GM18505 (cell line): ENCODE measurements around the gene PCDHA13.

ENCODE experiments used
- ATAC-seq: cut with Tn5 transposase; IDR thresholded peaks from one replicate; pipeline ENCODE4 v1.9.1; 2021; ENCODE audit not compliant: unreplicated experiment
- POLR2A ChIP-seq: IDR thresholded peaks from 4 replicates; pipeline ENCODE4 v1.6.1; 2011; ENCODE audit warnings: borderline replicate concordance; ENCODE audit not compliant: insufficient read depth, insufficient read length; ENCODE audit errors: extremely low read depth

The PCDHA13 gene

GRCh38 chr5:140883927-140884697 is 2.2 kb downstream of the PCDHA13 start:
- ATAC-seq: no peak
- TF ChIP-seq POLR2A: no peak

- TF ChIP-seq POLR2A: no peak
- no peak for ATAC-seq
Measured at GRCh38 chr5:140916325-140916724, 34.4 kb downstream of the PCDHA13 start.

GRCh38 chr5:140923601-140924000 is 41.7 kb downstream of the PCDHA13 start:
- ATAC-seq: no peak
- TF ChIP-seq POLR2A: no peak

- TF ChIP-seq POLR2A: no peak
- ATAC-seq: no peak
Measured at GRCh38 chr5:140925806-140926442, 44.0 kb downstream of the PCDHA13 start, which contains the start of gene PCDHAC1. PCDHAC1 (plus strand) TSS chr5:140926299; CDS start chr5:140926893, 594 bp downstream.

- TF ChIP-seq POLR2A: no peak
- no peak for ATAC-seq
Measured at GRCh38 chr5:140926443-140927227, 44.7 kb downstream of the PCDHA13 start.

- TF ChIP-seq POLR2A: no peak
- ATAC-seq: no peak
Measured at GRCh38 chr5:140927228-140927573, 45.3 kb downstream of the PCDHA13 start.
